Measurements from ENCODE around the gene SHOC1. TPM values are rescaled to one million over a fixed set of nuclear protein-coding genes. Genes with fewer than 3 reads are reported as not detected.
A peak's percentile ranks its signal among the peaks of the same experiment; 100 is the strongest.
"Not testable (repeated sequence)": the region's sequence is repeated elsewhere in the genome, so short reads cannot be mapped to it uniquely, and the experiment has no call there.

SHOC1 gene
- total RNA-seq, 1 experiment from 2014 or later = not detected

DNA sequence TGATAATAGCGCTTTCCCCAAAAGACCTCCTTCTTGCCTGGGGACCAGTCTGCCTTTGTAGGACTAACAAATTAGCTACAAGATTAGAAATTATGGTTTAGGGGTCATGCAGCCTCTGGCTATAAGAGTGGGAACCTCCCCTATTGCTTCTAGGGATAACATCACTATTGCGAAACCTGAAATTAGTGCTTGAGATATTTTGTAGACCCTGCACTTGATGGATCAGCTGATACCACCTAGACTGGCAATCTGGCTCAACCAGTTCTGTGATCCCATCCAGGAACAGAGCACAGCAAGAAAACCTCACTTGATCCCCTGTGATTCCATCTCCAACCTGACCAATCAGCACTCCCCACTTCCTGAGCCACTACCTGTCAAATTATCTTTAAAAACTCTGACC lies 15.7 kb upstream of the SHOC1 start:
- in situ Hi-C loops (cut with HindIII; ENCODE audit: low pct_unique_long_range_greater_than_20kb, low sequenced_read_pairs) = not testable (repeated sequence)

DNA sequence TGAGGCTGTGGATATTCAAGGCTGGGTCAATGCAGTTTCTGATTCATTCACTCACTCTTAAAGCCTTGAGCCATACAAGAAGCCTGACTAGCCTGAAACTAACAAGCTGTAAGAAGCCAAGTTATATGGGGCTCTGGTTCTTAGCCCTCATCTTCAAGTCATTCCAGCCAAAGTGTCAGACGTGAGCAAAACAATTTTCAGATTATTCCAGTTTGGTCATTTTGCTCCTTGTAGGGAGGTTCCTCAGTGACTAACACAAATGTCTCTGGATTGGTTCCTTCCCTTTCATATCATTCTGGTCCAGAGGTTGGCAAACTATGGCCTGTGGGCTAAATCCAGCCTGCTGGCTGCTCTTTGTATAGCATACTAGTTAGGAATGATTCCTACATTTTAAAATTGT lies 12.5 kb upstream of the SHOC1 start:
- DNase-seq (ENCODE audit: low read depth) = no peak
- in situ Hi-C loops (cut with HindIII; ENCODE audit: low pct_unique_long_range_greater_than_20kb, low sequenced_read_pairs) = no loop called here

More for the DNA sequence above, 15.7 kb upstream of the SHOC1 start:
- not testable (repeated sequence) for DNase-seq (ENCODE audit: low read depth)

DNA sequence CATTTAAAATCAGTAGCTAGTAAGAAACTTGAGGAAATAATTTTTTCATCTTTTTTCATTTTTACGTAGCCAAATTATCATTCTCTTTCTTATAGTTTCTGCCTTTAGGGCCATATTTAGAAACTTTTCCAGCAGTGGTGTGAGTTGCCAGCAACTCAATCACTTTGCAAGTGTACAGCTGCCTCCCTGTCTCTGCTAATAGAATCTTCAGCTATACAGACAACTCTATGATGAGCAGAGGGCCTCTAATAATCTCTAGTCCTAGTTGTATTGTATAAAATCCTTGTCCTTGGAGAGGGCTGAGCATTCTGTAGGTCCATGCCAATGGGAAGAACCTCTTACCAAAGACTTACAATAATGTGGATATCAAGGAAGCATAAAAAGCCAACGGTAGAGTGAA lies 11.5 kb upstream of the SHOC1 start:
- in situ Hi-C loops (cut with HindIII; ENCODE audit: low pct_unique_long_range_greater_than_20kb, low sequenced_read_pairs) = no loop called here
- no peak for DNase-seq (ENCODE audit: low read depth)

DNA sequence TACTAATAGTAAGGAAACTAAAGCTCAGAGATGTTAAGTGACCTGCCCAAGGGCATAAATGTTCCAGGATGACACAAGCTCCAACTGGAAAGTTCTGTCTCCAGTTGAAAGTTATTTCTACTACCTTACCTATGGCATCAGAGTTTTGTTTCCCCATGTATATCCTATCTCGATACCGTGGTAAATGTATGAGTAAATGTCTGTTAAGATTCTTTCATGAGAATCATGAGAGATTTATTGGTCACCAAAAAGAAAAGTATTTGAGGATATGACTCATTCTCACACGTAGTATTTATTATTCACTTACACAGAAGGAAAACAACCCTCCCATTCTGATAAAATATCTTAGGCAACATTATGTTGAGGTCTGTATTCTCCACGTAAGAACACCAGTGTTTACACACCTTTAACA lies 11.1 kb upstream of the SHOC1 start:
- in situ Hi-C loops (cut with HindIII; ENCODE audit: low pct_unique_long_range_greater_than_20kb, low sequenced_read_pairs) = no loop called here

DNA sequence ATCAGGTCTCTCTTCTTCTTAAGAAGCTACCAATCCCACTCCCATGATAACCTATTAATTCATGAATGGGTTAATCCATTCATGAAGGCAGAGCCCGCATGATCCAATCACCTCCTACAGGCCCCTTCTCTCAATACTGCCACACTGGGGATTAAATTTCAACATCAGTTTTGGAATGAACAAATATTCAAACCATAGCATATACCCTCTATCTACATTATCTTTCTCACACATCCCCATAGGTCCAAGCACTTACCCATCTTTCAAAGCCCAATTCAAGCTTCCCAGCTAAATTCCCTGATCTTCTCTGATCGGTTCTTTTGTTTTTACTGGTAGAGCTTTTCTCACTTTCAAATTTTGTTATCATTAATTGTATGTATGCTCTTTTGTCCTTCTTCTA lies 10.5 kb upstream of the SHOC1 start:
- no peak for DNase-seq (ENCODE audit: low read depth)
- in situ Hi-C loops (cut with HindIII; ENCODE audit: low pct_unique_long_range_greater_than_20kb, low sequenced_read_pairs) = no loop called here

More for the DNA sequence above, 11.1 kb upstream of the SHOC1 start:
- DNase-seq (ENCODE audit: low read depth) = peak; percentile 25

DNA sequence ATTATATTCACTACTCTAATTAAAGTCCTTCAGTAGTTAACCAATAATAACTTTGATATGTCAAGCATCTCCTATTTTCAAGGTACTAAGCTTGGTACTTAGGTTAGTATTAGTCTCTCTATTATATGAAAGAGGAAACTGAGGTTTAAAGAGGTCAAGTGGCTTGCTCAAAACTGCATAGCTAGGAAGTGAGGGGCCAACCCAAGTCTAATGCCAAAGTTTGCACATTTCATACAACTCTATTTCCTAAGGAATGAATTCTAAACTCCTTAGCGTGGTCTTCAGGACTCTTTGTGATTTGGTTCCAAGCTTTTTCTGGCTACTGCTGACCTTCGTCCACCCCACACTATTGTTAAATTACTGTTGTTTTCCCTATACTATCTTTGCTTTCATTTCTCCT lies 9.9 kb upstream of the SHOC1 start:
- in situ Hi-C loops (cut with HindIII; ENCODE audit: low pct_unique_long_range_greater_than_20kb, low sequenced_read_pairs) = no loop called here
- DNase-seq (ENCODE audit: low read depth) = no peak

DNA sequence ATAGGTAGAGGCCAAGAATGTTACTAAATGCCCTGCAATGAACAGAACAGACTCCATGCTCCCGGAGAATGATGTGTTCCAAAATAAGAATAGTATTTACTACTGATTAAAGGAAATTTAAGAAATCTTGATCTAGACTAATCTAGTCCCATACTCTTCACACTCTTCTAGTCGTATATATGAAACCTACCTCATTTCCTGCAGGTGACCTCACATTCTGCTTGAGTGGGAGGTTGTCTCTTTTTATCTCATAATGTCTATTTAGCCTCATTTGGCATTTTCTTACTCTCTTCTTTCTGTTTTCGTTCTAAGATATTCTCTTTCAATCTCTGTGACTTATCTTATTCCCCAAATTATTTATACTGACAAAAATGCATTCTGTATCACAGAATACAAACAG lies 9.2 kb upstream of the SHOC1 start:
- no peak for DNase-seq (ENCODE audit: low read depth)
- in situ Hi-C loops (cut with HindIII; ENCODE audit: low pct_unique_long_range_greater_than_20kb, low sequenced_read_pairs) = no loop called here

DNA sequence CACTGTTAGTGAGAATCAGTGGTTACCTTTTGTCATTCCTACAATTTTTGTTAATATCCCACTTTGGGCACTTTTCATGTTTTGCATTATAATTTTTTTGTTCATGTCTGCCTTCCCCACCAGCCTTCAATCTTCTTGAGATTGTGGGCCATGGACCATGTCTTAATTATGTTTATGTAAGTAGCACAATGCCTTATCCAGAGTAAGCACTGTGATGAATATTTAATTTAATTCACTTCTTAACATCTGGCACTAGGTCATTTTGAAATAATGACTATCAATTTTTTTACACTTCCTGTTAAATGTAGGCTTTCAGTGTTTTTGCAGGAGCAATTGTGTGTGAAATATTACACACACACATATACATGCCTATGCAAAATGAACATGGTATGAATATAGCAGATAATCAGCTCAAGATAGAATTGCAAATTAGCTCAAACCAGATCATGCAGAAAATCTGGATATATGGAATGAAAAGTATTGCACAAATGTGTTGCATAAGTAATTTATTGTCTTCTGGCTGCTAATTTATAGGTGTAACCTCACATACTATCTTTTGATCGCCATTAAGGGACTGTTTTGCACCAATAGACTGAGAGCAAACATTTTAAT lies 5.3 kb upstream of the SHOC1 start:
- in situ Hi-C loops (cut with HindIII; ENCODE audit: low pct_unique_long_range_greater_than_20kb, low sequenced_read_pairs) = no loop called here
- no peak for DNase-seq (ENCODE audit: low read depth)

DNA sequence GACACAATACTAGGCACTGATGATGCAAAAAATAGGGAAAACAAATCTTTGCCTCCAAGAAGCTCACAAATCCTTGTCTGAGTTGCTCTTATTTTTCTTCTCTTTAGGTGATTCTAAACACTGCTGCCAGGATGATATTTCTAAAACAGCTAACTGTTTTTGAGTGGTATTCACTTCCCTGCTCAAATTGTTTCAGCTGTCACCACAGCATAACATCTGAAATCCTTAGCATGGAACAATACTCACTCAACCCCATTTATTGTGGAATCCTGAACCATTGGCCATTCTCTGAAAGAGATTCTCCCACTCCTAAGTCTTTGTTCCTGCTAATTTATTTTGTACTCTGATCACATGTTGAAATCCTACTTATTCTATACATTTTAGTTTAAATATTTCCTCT lies 4.8 kb upstream of the SHOC1 start:
- in situ Hi-C loops (cut with HindIII; ENCODE audit: low pct_unique_long_range_greater_than_20kb, low sequenced_read_pairs) = no loop called here
- DNase-seq (ENCODE audit: low read depth) = no peak

DNA sequence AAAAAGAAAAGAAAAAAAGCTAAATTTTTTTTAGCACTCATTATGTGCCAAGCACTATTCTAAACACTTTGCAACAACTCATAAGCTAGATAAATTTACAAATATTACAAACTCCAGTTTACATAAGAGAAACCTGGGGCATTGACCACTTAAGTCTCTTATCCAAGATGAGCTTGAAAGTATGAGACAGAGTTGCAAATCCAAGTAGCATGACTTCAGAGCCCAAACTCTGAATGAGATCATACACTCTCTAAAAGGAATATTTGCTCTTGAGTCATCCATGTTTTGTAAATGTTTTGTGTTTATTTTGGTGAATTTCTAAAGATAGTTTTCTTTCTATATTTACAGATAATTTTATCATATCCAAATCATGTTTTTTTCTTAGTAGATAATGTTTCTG lies 4.0 kb upstream of the SHOC1 start:
- no peak for DNase-seq (ENCODE audit: low read depth)
- in situ Hi-C loops (cut with HindIII; ENCODE audit: low pct_unique_long_range_greater_than_20kb, low sequenced_read_pairs) = no loop called here

DNA sequence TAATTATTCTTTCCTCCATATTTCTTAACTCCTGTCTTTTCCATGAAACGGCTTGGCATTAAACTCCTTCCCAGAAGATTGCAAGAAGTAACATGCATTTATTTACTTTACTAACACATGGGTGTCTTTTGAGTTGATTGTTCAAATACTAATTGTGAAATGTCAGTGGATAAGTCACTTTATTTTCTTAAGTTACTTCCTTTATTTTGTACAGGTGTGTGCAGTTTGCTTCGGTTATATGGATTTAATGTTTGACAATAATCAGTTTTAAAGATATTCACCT lies 761 bp upstream of the SHOC1 start:
- in situ Hi-C loops (cut with HindIII; ENCODE audit: low pct_unique_long_range_greater_than_20kb, low sequenced_read_pairs) = no loop called here
- no peak for DNase-seq (ENCODE audit: low read depth)

DNA sequence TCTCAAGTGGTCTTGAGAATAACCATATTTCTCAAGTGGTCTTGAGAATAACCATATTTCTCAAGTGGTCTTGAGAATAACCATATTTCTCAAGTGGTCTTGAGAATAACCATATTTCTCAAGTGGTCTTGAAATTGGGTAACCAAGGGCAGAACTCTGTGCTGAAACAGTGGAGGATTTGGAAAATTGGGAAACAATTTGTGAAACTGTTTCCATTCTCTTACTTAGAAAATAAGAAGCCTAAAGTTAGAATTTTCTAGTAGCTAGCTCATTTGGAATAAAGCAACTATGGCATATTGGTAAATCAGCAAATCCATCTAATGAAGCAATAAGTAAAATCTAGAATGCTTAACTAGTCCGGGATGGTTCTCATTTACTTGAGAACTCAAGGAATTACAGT lies 2.9 kb downstream of the SHOC1 start:
- DNase-seq (ENCODE audit: low read depth); in situ Hi-C loops (cut with HindIII; ENCODE audit: low pct_unique_long_range_greater_than_20kb, low sequenced_read_pairs): not testable (repeated sequence)

DNA sequence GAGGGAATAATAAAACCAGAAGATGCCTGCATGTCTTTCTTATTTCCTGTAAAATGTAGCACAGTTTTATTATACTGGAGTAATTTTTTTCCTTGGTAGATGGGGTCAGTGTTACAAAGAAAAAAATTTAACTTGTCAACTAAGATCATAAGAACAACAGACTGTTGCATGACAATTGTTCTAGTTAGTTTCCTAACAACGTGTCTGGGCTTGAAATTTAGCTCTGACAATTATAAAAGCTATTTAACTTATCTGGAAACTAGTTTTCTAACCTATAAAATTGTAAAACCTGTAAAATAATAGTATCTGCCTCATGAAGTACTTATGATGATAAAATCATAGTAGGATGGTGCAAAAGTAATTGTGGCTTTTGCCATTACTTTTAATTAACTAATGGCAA lies 4.9 kb downstream of the SHOC1 start:
- in situ Hi-C loops (cut with HindIII; ENCODE audit: low pct_unique_long_range_greater_than_20kb, low sequenced_read_pairs) = no loop called here
- DNase-seq (ENCODE audit: low read depth) = no peak

DNA sequence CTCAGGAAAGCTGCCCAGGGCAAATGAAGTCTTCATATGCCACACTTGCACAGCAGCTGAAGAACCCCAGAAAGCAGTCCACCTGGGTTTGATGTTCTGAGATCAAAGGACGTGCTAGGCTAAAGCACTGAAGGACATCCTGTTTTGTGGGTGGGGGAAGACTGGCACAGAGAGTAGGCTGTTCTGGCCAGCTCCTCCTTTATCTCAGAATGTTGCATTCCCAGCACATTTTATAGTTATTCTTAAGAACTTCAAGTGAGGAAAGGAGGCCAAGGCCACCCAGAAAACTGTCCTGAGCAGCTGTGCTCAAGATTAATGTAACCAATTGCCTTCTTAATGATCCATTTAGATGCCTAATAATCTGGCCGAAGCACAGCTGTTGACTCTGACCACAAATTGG lies 10.9 kb downstream of the SHOC1 start:
- in situ Hi-C loops (cut with HindIII; ENCODE audit: low pct_unique_long_range_greater_than_20kb, low sequenced_read_pairs) = no loop called here
- no peak for DNase-seq (ENCODE audit: low read depth)

DNA sequence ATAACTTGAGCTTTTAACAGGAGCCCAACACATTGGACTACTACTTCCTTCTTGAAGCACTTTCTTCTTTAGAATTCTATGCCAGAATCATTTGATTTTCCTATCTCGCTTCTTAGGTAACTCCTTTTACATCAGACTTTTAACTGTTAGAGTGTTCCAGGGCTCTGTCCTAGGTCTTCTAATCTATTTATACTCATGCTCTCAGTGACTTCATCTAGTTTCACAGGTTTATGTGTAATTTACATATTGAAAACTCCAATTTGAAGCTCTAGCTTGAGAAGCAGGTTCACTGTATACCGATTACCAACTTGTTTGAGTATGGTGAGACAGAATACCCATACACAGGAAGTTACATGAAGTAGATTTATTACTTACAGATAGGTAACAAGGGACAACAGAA lies 11.3 kb downstream of the SHOC1 start:
- no peak for DNase-seq (ENCODE audit: low read depth)
- in situ Hi-C loops (cut with HindIII; ENCODE audit: low pct_unique_long_range_greater_than_20kb, low sequenced_read_pairs) = no loop called here

DNA sequence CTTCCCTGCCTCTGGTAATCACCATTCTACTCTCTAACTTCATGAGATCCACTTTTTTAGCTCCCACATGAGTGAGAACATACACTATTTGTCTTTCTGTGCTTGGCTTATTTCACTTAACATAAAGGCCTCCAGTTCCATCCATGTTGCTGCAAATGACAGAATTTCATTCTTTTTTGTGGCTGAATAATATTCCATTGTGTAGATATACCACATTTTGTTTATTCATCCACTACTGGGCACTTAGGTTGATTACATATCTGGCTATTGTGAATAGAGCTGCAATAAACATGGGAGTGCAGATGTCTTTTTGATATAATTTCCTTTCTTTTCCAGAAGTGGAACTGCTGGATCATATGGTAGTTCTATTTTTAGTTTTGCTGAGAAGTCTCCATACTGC lies 28.7 kb downstream of the SHOC1 start:
- in situ Hi-C loops (cut with HindIII; ENCODE audit: low pct_unique_long_range_greater_than_20kb, low sequenced_read_pairs) = no loop called here

DNA sequence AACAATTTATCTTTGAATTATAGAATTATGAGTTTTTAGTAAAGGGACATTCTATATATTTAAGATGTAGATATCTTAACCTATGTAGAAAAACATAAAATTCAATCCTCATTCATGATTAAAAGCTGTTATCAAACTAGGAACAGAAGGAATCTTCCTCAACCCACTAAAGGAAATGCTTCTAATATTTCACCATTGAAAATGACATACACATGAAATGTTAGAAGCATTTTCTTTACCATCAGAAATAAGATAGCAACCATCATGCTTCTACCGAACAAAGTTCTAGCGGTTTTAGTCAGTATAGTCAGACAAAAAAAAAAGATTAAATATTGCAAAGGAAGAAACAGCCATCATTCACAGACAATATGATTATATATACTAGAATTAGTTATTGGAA lies 32.2 kb downstream of the SHOC1 start:
- in situ Hi-C loops (cut with HindIII; ENCODE audit: low pct_unique_long_range_greater_than_20kb, low sequenced_read_pairs) = no loop called here
- DNase-seq (ENCODE audit: low read depth) = no peak

More for the DNA sequence above, 28.7 kb downstream of the SHOC1 start:
- no peak for DNase-seq (ENCODE audit: low read depth)

DNA sequence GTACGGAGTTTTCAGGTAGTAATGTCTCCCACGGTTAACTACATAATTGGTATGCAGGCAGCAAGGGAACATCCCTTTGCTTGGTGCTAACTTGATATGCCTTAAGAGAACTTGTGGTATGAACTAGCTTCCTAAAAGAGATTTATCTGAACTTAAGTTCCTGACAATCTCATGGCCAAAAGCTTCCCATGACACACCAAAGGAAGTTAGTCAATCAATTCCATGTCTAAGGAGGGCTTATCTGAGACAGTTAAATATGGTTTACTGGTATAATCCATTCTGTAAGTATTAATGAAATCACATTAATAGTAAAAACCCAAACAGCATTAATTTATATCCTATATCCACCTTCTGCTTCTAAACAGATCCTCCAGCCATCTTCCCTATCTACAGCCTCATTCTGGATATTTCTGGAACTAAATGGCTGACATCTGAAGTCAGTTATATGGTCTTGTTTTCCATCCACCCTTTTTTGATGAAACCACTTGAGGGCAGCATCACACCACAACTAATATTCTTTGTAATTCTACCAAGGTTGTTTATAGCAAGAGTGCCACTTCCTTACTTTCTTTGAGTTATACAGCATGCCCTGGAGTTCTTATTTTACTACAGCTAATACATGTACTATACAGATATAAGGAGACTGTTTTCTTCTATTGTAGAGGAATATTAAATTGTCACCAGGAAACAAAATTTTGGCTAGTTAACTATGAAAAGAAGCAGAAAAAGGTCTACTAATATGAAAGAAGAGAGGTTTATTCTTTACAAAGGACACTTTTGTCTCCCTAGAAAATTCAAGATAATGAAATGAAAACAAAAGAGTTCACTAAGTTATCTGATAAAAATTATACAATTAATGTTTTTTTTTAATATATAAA lies 34.7 kb downstream of the SHOC1 start:
- peak; percentile 68 for DNase-seq (ENCODE audit: low read depth)
- in situ Hi-C loops (cut with HindIII; ENCODE audit: low pct_unique_long_range_greater_than_20kb, low sequenced_read_pairs) = no loop called here

DNA sequence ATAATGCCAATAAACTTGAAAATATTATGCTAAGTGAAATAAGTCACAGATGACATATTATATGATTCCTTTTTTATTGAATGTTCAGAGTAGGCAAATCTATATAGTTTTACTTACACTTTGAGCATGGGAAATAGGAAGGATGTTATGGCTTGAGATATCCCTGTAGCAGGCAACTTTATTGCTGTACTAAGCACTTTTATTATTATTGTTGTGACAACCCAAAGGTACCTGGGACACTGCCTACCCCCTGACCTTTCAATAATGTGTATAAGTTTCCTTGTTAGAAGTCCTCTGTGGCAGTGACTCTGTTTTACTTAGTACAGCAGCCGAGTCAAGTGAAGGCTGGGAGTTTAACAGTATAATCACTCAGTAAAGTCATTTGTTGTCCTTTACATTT lies 39.9 kb downstream of the SHOC1 start:
- no peak for DNase-seq (ENCODE audit: low read depth)
- in situ Hi-C loops (cut with HindIII; ENCODE audit: low pct_unique_long_range_greater_than_20kb, low sequenced_read_pairs) = no loop called here

DNA sequence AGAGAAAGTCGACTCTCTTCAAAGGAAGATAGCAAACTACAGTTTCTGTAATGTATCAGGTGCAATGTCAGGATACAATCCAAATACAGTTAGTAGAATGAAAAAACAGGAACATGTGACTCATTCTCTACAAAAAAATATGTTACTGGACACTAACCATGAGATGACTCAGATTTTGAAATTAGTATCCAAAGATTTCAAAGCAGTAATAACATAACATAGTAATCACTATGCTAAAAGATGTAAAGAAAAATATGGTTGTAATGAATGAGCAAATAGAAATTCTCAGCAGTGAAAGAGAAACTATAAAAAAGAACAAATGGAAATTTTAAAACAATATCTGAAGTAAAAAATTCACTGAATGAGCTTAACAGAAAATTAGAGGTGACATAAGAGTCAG lies 42.3 kb downstream of the SHOC1 start:
- in situ Hi-C loops (cut with HindIII; ENCODE audit: low pct_unique_long_range_greater_than_20kb, low sequenced_read_pairs) = no loop called here
- no peak for DNase-seq (ENCODE audit: low read depth)
